ENCODE measurements around the gene RAP1GAP.

Gene RAP1GAP

GRCh38 chr1:21607549-21608529 lies 61.3 kb downstream of the RAP1GAP start:
- peak; percentile 62 for DNase-seq

DNA sequence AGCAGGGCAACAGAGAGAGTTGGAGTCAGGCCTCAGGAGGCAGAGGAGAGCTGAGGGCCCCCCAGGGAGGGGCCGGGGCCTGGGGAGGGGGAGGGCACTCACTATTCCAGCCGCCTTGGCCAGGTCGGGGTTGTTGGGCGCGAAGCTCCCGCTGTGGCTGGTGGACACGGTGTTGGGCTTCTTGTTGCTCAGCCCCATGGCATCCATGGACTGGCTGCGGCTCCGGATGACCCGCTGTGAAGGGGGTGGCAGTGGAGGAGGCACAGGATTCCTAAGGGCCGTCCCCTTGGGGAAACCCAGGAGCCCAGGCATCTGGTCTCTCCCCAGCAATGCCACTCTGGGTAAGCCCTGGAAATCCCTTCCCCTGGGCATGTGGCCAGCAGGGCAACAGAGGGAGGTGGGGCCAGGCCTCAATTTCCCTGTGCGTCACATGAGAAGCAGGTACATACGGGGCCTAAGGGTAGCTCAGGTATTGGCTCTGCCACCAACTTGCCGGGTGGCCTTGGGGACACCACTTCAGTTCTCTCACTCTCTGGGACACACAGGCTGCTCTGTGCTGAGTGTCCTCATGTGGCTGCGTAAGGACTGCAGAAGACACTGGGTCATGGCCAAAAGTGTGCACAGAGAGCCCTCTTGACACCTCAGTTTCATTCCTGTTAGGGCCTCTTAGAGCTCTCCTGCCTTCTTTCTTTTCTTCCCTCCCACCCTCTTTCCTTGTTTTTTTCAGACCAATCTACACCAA lies 63.0 kb downstream of the RAP1GAP start:
- DNase-seq = no peak

GRCh38 chr1:21605012-21605715 lies 64.0 kb downstream of the RAP1GAP start:
- DNase-seq = no peak

DNA sequence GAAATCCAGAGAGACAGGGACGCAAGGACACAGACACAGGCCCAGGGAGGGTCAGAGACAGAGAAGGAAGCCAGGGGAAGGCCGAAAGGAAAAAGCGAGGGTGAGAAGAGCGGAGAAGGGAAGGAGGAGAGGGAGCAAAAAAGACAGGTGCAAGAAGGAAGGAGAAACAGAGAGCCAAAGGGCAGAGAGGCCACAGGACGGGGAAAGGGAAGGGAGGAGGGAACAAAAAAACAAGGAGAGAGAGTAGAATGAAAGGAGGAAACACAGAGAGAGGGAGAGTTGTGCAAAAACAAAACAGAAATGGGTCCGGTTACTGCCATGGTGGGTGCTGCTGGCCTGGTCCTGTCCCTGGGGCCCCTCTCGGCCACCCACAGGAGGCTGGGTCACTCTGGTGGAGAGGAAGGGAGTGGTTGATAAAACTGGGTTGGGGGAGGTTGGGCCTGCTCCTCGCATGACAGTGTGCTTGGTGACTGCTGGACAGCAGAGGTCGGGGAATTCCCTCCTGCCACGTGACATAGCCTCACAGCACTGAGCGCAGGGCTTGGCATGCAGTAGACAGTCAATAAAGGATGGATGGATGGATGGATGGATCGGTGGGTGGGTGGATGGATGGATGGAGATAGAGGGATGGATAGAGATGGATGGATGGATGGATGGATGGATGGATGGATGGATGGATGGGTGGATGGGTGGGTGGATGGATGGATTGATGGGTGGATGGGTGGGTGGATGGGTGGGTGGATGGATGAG lies 64.8 kb downstream of the RAP1GAP start:
- DNase-seq = no peak

DNA sequence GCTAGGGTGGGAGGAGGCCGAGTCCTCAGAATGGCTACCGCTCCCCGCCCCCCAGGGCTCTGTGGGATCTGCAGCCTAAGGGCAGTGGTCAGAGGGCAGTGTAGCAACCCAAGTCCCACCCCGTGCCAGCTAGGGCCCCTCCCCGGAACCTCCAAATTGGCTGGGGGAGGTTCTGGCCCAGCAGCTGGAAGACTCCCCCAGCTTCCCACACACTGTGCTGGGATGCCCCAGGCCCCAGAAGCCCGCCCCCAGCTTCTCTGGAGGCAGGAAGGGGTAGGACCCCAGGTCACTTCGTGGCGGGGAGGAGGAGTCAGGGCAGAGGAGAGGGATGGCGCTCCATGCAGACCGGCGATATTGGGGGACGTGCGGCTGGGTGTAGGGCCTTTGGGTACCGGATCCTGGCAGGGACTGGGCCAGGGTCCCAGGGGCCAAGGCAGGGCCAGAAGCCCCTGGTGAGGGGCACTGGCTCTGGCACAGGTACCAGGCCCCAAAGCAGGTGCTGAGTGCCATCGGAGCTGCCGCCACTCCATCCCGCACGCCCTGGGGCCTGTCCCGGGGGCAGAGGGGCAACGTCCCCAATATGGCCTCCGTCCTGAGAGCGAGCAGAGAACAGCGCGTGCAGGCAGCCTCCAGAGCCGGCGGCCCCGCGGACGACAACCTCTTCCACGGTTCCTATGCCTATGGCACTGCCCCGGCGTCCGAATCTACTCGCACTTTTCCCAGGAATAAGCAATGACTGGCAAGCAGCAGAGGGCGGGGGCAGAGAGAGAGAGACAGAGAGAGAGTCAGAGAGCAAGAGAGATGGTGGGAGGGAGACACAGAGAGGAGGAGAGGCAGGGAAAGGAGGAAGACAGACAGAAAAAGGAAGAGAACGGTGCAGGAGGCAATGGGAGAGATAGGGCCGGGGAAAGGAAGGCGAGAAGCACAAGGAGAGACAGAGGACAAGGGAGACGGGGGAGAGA lies 65.7 kb downstream of the RAP1GAP start:
- no peak for DNase-seq

DNA sequence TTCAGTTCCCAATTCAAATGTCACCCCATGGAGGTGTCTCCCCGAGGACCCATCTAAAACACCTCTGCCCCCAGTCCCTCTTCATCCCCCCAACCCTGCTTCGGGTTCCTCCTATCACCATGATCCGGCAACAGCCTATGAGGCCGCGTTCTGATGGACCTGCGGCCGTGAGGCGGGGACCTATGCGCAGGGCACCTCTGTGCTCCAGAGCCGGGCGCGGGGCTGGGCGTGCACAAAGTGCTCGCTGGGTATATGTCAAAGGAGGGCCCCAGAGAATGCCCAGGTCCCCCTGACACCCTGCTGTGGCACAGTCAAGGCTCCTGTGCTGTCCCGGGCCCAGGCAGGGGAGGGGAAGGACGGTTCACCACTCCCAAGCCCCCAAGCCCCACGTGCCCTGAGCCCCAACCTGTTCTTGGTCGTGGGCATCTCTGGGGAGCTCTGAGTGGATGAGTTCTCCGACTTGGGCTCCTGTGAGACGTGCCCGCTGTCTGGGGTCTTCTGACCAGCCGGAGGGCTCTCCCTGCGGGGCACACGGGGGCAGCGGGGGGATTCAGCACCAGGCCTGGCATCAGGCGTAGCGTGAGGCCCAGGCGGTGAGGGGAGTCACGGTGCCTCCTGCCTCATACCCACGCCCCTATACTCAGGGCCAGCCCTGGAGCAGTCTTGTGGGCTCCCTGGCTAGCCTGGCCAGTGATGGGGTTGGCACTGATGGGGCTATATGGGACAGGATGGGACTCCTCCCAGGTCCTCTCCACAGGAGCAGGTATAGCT lies 67.7 kb downstream of the RAP1GAP start:
- no peak for DNase-seq

- DNase-seq = no peak
Measured at GRCh38 chr1:21599402-21599801, 69.8 kb downstream of the RAP1GAP start.

DNA sequence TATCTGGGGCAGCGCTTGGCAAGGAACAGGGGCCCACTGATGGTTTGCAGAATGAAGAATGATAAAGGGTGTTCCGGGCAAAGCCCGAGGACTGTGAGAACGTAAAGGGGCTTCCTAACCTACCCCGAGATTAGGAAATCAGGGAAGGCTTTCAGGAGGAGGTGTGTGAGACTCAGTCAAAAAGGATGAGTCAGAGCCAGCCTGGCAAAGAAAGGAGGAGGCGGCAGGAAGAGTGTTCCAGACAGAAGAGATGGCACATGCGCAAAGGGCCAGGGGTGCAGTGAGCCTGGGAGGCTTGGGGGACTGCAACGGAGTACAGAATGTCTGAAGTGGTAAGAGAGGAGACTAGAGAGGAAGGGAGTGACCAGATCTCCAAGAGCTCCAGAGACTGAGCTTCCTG lies 70.3 kb downstream of the RAP1GAP start:
- DNase-seq = no peak

- DNase-seq = no peak
Measured at GRCh38 chr1:21598417-21598816, 70.7 kb downstream of the RAP1GAP start.

GRCh38 chr1:21597753-21598152 lies 71.4 kb downstream of the RAP1GAP start:
- no peak for DNase-seq

DNA sequence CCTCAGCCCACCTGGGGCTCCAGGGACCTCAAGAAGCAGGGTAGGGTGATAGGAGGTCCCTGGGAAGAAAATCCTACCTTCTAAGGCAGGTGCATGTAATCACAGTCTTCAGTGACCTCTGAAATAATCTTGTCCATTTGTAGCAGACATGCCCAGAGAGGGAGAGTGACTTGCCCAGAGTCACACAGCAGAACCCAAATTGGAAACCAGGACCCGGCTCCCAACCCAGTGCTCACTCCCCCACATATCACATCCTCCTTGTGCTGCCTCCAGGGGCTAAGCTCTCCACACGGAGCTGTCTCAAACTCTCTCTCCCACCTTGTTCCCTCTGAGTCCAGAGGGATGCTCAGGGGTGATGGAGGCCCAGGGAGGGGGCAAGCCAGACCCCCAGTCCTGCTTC lies 72.5 kb downstream of the RAP1GAP start:
- no peak for DNase-seq

GRCh38 chr1:21596174-21596573 lies 73.0 kb downstream of the RAP1GAP start:
- no peak for DNase-seq

- peak; percentile 69 for DNase-seq
Measured at GRCh38 chr1:21594935-21595897, 73.9 kb downstream of the RAP1GAP start.

DNA sequence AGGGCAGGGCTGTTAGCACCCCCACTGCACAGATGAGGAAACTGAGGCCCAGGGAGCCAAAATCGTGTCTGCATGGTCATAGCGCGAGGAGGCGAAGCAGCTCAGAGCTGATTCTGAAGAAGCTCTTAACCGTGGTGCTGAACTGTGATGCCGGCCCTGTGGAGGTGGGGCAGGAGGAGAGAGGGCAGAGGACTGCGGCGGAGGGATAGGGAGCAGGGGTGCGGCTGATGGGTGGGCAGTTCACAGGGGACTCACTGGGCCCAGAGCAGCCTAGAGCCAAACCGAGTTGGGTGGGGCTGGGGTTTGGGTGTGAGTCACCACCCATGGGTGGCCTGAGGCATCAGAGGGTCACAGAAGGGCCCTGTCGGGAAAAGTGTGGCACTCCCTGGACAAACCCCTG lies 74.7 kb downstream of the RAP1GAP start:
- no peak for DNase-seq

DNA sequence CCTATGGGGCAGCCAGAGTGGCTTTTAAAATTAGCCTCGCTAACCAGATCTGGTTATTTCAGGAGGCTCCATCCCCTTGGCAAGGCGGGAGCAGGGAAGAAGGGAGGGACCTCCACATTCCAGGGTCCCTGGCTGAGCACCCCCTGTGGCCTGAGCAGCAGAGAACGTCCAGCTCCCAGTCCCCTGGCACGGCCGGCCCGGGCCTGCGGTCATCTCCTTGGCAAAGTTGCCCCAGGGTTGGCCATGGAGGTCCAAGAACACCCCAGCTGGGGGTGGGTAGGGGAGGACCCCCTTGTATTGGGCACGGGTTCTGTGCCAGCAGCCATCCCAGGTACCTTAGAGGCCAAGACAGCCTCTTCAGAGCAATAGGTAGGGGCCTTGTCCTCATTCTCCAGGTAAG lies 75.9 kb downstream of the RAP1GAP start:
- DNase-seq = no peak

- no peak for DNase-seq
Measured at GRCh38 chr1:21592086-21592865, 76.9 kb downstream of the RAP1GAP start.

- DNase-seq = no peak
Measured at GRCh38 chr1:21590934-21591333, 78.2 kb downstream of the RAP1GAP start.

GRCh38 chr1:21590126-21590880 lies 78.9 kb downstream of the RAP1GAP start:
- no peak for DNase-seq

Measured in activated CD4-positive, CD25-positive, alpha-beta regulatory T cell treated with anti-CD3 and anti-CD28 coated beads, Interleukin-2, amount 50 U/mL, for 72 hours (primary cell).